GM21737 (cell line): Measurements from ENCODE around the gene HSBP1.

Experiments
- ATAC-seq: cut with Tn5 transposase; IDR thresholded peaks from one replicate; pipeline ENCODE4 v1.9.1; 2021; ENCODE audit warnings: mild to moderate bottlenecking, moderate library complexity; ENCODE audit not compliant: unreplicated experiment

The HSBP1 gene

DNA sequence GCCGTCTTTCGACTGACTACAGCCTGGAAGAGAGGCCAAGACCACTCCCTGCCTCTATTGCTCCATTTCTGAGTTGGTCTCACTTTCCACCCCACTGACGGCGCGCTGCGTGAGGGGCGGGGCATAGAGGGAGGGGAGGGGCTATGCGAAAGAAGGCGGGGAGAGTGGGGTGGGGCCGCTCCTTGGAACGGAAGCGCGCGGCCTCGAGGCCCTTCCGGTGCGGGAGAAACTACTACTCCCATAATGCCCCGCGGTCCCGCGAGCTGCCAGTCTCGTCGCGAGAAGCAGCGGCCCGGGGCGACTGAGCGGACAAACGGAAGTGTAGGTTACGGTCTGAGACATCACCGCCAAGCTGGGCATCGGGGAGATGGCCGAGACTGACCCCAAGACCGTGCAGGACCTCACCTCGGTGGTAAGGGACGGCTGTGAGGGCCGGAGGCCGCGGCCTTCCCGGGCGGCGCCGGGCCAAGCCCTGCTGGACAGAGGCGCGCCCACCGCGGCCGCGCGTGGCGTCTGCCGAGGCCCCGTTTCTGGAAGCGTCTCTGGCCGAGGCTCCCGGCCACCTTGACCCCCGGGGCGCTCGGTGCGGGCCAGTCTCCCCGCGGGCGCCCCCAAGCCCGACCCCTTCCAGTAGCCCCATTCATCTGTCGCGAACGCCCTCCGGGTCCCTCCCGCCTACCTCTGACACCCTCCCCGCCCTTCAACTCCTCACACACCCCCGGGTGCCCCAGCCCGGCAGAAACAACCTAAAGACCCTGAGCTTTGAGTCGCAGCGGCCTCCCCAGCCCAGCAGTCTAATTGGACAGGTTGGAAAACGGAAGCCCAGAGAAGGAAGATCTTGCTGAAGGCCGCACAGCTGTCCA lies at the start of gene HSBP1:
Gene HSBP1 (plus strand): TSS at position 269 of the 863 bp plus-strand sequence. CDS start 99 bp downstream, at position 368.
- peak; percentile 97 for ATAC-seq

DNA sequence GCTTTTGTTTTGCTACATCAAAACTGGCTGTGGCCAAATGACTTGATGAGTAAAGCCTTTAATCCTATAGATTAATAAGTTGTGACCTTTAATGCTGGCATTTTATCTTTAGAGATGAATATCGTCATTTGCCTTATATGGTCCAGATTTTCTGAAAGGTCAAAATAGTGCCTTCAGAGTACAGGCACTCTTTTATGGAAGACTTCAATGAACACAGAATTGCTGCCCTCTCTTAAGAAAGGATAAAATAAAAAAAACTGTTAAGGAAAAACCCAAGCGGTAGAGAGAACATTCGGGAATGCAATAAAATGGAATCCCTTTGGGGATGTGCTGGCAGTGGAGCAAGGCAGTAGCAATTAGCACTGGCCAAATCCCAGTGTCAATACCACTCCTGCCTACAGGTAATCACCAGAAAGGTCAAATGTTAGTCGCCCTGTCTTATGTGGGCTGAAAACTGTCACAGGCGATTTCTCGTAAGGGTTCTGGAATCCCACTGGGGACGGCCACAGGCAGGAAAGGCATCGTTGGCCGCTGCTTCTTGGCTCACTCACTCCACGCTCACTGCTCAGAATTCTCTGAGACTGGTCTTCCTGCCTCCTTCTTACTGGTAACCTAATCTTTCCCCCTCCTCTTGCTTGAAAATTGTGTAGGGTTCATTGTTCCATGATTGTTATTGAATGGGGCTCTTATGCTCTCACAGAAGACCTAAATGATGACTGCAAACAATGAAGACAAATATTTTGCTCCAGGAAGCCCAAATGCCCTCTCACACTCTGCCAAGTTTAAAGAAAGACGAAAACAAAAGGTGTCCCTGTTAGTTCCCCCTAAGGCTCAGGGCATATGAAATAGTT lies 45.4 kb upstream of the HSBP1 start:
- ATAC-seq, result no peak

DNA sequence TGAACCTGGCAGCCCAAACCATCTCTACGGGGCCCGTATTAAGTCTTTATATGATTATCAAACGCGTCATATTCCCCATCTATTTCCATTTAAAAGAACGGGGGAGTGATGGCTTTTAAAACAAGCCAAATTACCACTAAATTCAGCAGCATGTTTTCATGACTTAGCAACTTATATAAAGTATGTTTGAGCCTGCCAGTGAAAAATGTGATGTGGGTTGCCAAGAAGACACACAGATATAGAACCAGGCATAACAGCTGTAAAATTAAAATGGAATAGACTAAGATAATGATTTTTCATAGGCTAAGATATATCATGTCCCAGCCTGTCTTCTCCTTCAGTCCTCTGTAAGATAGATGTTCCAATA lies 44.8 kb upstream of the HSBP1 start:
- ATAC-seq, result no peak

DNA sequence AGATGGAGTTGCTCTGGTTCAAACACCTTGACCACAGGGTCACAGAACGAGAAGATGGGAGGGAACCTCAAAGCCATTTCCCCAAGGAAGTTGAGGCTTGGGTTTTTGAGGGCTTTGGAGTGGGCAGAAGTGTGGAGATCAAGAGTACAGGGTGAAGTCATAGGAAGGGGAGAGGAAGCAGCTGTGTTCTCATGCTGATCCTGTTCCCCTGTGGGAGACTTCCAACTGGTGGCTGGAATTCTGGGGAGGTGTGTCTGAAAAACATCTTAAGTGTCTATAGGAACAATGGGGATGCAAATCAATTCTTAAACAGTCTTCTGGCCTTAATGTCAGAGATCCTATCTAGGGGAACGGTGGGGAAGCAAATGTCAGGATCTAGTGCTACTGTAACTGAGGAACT lies 38.8 kb upstream of the HSBP1 start:
- no peak for ATAC-seq

DNA sequence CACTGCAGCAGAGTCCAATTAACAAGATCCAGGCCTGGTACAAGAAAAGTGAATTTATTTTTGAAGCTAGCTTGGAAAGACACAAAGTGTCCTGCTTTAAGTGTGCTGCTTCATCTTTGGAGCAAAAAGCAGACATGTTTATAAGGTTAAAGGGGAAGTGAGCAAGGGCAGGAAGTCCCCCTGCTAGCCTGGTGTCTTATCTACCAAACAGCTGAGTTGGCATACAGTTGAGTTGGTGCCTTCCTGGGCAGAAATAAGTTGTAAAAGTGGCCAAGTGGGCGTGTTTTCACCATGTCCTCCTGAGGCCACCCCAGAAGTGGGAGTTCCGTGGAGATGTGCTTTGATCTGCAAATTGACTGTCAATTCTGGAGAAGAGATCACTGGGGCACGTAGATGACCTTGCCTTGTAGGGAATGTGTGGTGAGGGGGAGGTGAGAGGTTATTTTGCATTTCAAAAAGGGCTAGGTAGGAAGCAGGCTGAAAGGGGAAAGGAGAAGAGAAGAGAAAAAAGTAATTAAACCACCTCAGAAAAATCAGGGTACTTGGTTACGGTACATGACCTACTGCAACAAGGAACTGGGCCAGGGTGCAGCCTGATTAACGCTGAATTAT lies 38.3 kb upstream of the HSBP1 start:
- ATAC-seq, result no peak

DNA sequence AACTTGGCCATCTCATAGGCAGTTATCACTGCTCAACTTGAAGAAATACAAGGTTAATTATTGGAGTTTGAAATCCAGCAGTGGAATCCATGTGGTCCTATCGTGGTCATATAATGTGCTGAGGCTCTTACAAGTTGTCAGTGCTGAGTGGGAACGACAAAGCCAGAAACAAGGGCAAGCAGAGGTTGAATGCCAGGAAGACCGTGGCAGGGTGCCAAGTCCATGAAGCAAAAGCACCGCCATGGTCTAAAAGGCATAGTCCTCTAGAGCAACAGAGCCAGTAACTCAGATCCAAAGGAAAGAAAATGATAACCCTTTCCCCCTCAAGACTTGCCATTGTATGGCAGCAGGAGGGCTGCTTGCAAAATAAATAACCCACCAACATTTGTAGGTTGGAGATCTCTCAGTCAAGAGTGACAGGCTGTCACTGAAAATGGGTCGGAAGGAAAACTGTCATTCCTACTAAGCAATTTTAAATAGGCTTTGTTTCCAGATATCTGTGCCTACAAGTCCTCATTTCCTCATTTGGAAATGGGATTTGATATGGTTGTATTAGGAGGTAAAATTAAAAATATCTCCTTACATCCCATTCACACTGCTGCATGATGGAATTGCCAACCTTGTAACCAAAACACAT lies 36.4 kb upstream of the HSBP1 start:
- no peak for ATAC-seq

DNA sequence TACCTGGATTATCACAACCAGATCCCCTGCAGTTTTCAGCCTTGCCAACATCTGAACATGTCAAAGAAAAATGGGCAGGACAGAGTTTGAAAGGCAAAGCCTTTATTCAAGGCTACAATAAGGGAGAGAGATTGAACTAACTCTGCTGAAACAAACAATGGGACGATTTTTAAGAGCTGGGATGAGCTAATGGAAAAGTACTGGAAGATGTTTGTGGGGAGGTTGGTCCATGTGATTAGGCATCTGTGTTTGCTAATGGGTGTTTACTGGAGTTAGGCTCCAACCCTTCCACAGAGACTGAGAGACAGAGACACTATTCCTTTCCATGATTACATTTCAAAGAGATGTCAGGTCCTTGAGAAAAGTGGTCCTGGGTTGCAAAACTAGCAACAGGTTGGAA lies 35.0 kb upstream of the HSBP1 start:
- no peak for ATAC-seq

DNA sequence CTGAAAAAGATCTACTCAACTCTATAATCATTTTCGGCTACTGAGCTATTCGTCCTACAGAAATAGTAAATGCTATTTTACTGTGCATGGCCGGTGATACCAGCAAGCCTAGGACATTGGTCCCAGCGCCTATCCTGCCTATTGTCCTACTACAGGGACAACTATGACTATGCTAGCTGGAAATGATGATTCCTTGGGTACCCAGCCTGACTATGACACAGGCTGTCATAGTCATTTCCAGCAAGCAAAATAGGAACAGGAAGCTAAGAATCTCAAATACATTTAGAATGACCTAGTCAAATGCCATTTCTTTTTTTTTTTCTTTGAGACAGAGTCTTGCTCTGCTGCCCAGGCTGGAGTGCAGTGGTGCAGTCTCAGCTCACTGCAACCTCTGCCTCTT lies 33.7 kb upstream of the HSBP1 start:
- no peak for ATAC-seq

DNA sequence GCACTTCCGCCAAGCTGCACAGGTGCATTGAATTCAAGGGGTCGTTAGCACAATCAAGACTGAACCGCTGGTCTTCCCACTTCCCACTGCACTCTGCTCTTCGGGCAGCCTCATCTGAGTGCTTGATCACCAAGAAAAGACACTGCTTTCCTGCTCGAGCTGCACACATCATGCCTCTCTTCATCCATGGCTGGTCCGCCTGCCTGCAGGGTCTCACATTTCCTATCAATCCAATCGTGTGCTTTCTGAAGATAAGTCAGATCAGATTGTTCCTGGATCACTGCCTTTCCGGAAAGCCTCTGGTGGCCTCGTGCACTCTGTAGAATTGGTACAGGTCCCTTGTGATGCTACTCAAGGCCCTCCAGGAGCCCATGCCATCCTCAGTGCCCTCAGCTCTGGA lies 30.8 kb upstream of the HSBP1 start:
- no peak for ATAC-seq

DNA sequence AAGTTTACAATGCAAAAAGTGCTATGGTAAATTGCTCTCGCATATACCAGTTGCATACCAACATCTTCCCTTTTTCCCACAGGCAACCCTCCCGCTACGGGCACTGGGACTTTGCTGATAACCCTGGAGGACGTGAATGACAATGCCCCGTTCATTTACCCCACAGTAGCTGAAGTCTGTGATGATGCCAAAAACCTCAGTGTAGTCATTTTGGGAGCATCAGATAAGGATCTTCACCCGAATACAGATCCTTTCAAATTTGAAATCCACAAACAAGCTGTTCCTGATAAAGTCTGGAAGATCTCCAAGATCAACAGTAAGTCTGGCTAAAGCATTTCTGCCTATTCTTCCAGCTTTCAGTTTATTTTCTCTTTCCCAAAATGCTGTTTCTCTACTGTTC lies 27.9 kb upstream of the HSBP1 start:
- no peak for ATAC-seq

DNA sequence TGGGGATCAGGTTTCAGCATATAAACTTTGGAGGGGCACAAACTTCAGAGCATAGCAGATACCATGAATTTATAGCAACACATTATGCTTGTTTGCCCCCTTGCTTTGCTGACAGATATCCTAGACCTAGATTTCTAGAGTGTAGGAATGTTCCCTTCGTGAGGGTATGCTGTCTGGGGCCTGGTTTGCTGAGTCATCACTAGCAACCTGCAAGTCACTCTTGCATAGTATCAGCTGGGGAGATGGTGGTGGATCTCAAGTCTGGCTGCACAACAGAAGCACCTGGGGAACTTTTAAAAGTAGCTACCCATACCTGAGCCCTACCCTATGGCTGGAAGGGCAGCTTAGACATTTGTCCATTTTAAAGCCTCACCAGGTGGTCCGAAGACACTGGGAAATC lies 22.3 kb upstream of the HSBP1 start:
- ATAC-seq, result no peak

DNA sequence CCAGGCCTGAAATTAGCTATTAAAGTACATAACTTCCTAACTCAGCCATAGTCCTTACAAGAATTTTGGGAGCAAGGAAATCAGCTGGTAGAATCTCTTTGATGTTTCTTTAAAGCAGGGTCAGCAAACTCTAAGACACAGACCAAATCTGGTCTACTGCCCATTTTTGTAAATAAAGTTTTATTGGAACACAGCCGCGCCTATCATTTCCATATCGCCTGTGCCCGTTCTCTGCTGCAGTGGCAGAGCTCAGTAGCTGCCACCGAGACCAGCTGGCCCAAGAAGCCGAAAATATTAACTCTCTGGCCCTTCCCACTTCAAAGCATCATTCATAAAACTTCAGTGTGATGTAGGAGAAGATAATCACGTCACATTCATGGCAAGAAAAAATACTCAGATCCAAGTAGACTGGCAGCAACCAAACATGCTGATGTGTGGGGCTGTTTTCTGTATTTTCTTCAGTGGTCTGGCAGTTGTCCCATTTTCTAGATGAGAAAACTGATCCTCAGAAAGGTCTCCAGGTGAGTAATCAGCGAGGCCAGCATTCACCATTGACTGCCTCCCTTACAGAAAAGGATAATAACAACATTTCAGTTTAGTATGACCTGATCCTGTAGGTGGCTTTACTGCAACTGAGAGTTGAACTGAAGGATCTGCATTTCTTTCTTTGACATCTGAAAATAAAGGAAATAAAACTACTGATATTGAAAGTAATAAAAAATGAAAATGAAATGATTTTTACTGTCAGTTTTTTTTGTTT lies 18.0 kb upstream of the HSBP1 start:
- ATAC-seq, result no peak

DNA sequence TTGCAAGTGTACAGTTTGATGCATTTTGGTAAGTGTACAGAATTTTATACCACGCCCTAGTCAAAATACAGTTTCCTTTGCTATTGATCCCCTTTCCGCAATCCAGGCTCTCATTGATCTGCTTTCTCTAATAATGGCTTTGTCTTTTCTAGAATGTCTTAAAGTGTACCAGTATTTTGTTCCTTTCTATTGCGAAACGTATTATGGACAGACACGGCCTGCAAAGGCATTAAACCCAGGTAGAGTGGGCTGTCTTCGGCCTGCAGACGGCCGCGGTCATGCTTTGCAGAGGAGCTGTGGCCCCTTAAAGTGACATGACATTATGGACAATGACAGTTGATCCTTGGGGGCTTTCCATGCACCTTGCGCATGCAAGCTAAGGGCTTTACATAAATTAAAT lies 15.9 kb upstream of the HSBP1 start:
- no peak for ATAC-seq

DNA sequence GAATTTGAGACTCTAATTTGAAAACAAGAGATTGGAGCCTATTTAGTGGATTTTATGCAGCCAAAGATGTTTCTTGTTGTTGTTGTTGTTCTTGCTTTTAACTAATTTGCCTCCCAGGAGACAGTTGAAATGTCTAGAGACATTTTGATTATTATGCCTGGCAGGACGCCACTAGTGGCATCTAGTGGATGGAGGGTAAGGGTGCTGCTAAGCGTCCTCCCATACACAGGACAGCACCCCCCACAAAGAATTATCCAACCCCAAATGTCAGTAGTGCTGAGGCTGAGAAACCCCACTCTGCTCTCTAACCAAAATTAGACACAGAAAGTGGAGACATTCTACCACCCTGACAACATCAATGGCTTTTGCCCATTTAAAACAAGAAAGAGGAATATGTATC lies 15.4 kb upstream of the HSBP1 start:
- no peak for ATAC-seq

DNA sequence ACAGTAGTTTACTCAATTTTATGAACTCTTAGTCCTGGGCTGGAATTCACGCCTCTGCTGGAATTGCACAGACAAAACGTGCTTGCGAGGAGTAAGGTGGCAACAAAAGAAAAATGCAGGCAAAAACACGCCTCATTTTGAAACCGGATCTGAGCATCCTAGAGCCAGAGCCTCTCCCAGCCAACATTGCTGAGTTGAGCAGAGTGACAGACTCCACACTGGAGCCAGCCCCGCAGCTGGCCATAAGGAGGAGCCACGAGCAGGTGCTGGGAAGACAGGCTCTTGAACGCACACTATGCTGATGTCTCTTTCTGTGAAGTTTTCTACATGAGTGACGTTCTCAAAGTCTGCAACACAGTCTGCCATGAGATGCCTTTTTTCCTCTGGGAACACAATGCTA lies 14.6 kb upstream of the HSBP1 start:
- ATAC-seq, result no peak

DNA sequence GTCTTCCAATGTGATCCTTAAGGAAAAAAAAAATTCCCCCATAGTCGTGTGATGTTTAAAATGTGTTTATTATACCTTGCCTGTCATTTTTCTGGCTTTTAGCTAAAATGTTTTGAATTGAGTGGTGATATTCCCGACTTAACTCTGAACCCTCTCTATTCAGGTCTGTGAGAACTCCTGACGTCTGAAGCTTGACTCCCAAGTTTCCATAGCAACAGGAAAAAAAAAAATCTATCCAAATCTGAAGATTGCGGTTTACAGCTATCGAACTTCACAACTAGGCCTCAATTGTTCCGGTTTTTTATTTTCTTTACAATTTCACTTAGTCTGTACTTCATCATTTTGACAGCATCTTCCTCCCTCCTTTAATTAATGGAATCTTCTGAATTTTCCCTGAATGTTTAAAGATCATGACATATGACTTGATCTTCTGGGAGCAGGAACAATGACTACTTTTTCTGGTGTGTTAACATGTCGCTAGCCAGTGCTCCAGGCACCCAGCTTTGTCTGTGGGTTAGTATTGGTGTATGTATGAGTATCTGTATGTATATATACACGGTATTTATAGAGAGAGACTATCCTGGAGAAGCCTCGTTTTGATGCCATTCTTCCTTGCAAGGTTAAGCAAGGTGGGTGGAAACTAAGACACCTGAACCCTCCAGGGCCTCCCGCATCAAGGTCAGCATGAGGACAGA lies 12.8 kb upstream of the HSBP1 start:
- no peak for ATAC-seq

DNA sequence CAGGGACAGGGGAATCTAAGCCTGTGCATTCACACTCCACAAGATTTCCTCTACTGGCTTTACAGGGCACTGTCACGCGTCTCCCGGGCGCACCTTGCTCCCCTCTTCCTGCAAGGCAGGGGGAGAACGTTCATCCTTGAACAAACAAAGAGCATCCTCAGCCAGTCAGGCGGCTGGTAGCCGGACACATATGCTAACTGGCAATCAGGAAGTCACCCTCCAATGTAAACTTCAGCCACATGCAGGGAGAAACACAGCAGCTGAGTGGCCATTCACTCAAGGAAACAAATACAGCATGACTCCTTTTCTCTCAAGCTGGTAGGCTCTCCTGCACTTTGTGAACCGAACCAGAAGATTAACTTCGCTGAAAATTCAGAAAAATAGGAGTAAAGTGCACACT lies 10.8 kb upstream of the HSBP1 start:
- no peak for ATAC-seq

DNA sequence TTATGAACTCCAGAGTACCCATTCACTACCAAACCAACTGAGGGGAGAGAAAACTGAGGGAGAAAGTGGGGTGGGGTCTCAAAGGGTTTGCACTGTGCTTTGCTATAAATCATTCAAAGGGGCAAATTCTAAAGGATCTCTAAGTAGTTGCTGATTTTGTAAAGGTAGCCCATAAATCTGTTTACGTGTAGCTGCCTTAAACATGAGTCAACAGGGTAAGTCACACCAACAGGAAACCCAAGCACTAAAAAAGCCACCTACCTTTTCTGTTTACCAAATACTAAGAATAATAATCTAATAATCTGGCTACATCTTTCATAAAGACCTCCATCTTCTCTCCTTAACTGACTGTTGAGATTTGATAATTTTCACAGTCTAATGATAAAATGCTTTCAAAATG lies 8.4 kb upstream of the HSBP1 start:
- no peak for ATAC-seq

DNA sequence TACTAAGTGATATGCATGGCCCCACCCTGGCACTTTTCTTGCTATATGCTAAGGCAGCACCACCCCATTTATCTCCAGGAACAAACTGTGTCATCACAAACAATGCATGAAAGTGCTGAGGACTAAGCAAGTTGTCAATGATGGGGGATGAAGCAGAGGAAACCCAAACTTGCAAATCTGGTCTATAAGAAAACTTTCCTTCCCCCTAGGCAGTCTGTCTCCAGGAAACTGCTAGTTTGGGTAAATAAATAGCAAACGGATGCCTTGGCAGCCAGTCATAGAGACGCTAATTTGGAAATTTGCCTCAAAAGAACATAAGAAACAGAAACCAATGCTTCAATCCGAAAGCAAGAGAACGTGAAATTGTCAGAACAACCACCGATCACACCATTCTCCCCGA lies 5.6 kb upstream of the HSBP1 start:
- no peak for ATAC-seq
